ENCODE measurements around the gene NKAIN1.

Gene NKAIN1

DNA sequence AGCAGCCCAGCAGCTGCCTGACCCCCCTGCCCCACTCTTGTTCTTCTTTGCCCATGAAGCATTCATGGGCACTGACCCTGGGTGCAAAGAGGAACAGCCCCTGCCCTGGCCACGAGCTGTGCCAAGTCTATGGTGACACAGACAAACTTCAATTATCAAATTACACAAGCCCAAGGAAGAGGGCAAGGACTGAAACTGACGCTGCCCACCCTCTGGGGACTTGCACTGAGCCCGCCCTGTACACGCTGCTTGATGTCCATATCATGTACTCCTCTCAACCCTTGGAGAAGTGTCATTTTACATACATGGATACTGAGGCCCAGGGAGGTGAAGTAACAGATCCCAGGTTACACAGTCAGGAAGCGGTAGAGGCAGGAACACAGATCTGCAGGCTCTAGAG is 32.1 kb downstream of the NKAIN1 start:
- no peaks in the 10 kb centered on the region for H3K9me3 ChIP-seq
- no peak overlapping the region for H3K4me3 ChIP-seq (ENCODE audit: low read depth, low read length)
- H3K4me1 ChIP-seq: no peaks in the 10 kb centered on the region
- no peaks in the 10 kb centered on the region for H3K36me3 ChIP-seq
- TF ChIP-seq, protein P1, sequence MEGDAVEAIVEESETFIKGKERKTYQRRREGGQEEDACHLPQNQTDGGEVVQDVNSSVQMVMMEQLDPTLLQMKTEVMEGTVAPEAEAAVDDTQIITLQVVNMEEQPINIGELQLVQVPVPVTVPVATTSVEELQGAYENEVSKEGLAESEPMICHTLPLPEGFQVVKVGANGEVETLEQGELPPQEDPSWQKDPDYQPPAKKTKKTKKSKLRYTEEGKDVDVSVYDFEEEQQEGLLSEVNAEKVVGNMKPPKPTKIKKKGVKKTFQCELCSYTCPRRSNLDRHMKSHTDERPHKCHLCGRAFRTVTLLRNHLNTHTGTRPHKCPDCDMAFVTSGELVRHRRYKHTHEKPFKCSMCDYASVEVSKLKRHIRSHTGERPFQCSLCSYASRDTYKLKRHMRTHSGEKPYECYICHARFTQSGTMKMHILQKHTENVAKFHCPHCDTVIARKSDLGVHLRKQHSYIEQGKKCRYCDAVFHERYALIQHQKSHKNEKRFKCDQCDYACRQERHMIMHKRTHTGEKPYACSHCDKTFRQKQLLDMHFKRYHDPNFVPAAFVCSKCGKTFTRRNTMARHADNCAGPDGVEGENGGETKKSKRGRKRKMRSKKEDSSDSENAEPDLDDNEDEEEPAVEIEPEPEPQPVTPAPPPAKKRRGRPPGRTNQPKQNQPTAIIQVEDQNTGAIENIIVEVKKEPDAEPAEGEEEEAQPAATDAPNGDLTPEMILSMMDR (IDR thresholded peaks at IDR 0.05; ENCODE audit: low read depth, low read length): no peak
- no peak for DNase-seq
- no peaks in the 10 kb centered on the region for H3K27me3 ChIP-seq

DNA sequence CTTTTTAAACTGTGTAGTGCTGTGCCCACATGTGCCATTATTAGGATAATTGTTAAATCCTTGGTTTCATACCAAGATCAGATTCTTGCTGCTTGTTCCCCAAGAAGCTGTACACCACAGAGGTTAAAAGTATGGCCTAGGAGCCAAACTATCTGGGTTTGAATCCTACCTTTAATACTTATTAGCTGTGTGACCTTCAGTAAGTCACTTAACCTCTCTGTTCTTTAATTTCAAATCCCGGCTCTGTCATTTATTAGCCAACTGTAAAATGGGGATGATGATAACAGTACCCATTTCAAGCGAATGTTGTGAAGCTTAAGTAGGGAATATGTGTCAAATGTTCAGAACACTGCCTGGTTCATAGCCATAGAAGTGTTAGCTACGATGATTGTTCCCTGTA is 32.6 kb downstream of the NKAIN1 start:
- no peaks in the 10 kb centered on the region for H3K27me3 ChIP-seq
- H3K36me3 ChIP-seq: no peaks in the 10 kb centered on the region
- no peaks in the 10 kb centered on the region for H3K9me3 ChIP-seq
- TF ChIP-seq, protein P1 (IDR thresholded peaks at IDR 0.05; ENCODE audit: low read depth, low read length): no peak
- DNase-seq: no peak
- no peak overlapping the region for H3K4me3 ChIP-seq (ENCODE audit: low read depth, low read length)
- H3K4me1 ChIP-seq: no peaks in the 10 kb centered on the region

DNA sequence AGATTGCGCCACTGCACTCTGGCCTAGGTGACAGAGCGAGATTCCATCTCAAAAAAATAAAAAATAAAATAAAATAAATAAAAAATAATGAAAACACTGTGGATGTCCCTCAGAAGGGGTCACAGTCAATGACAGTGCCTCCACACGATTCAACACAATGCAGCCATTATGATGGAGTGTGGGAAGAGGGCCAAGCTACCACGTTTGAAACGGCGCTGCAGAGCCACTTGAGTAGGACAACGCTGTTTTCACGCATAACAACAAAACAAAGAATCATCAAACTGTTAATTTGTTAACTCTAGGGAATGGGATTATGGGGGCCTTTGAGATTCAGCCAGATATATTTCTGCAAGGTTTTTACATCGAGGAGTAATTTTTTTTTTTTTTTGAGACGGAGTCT is 36.5 kb downstream of the NKAIN1 start:
- TF ChIP-seq, protein P1 (IDR thresholded peaks at IDR 0.05; ENCODE audit: low read depth, low read length): no peak
- H3K9me3 ChIP-seq: no peaks in the 10 kb centered on the region
- H3K36me3 ChIP-seq: no peaks in the 10 kb centered on the region
- no peaks in the 10 kb centered on the region for H3K27me3 ChIP-seq
- H3K4me1 ChIP-seq: no peaks in the 10 kb centered on the region
- DNase-seq: no peak
- no peak overlapping the region for H3K4me3 ChIP-seq (ENCODE audit: low read depth, low read length)

DNA sequence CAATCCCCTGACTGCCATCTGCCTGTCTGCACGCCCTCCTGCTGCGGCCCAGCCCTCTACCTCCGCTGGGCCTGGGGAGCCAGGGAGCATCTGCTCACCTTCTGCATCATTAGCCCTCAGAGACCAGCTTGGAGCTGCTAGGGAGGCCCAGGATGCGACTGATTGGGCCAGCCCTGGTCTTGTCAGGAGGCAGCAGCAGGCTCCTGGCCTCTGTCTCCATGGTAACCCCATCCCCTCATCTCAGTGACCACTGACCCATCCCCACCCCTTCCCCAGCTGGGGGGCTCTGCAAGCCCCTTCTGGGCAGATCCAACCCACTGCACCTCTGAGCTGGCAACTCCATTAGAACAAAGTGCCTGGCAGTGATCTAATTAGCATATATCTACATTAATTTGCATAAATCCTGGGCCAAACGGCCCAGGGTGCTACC is 37.7 kb downstream of the NKAIN1 start:
- Histone ChIP-seq H3K27me3 (no peaks in the 10 kb centered on the region), H3K4me1 (no peaks in the 10 kb centered on the region), H3K4me3 (ENCODE audit: low read depth, low read length) (no peak overlapping the region), H3K36me3 (no peaks in the 10 kb centered on the region), H3K9me3 (no peaks in the 10 kb centered on the region)
- TF ChIP-seq, protein P1 (IDR thresholded peaks at IDR 0.05; ENCODE audit: low read depth, low read length): no peak
- DNase-seq: no peak

DNA sequence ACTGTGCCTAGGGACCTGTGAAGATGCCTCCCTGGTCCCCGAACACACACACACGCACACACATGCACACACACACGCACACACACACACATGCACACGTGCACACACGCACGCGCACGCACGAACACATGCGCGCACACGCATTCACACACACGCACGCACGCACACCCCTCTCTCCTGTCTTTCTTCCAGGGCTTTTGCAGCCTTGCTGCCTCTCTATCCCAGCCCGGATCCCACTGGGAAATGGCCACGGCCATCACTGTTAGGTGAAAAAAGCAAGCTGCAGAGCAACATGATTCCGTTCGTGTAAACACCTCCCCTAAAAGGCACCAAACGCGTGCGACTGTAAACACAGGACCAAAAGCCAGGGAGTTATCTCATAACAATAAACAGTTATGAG is 39.7 kb downstream of the NKAIN1 start:
- Histone ChIP-seq H3K4me1 (no peaks in the 10 kb centered on the region), H3K4me3 (ENCODE audit: low read depth, low read length) (no peak overlapping the region), H3K36me3 (no peaks in the 10 kb centered on the region), H3K27me3 (no peaks in the 10 kb centered on the region), H3K9me3 (no peaks in the 10 kb centered on the region)
- TF ChIP-seq, protein P1 (IDR thresholded peaks at IDR 0.05; ENCODE audit: low read depth, low read length): no peak
- no peak for DNase-seq

DNA sequence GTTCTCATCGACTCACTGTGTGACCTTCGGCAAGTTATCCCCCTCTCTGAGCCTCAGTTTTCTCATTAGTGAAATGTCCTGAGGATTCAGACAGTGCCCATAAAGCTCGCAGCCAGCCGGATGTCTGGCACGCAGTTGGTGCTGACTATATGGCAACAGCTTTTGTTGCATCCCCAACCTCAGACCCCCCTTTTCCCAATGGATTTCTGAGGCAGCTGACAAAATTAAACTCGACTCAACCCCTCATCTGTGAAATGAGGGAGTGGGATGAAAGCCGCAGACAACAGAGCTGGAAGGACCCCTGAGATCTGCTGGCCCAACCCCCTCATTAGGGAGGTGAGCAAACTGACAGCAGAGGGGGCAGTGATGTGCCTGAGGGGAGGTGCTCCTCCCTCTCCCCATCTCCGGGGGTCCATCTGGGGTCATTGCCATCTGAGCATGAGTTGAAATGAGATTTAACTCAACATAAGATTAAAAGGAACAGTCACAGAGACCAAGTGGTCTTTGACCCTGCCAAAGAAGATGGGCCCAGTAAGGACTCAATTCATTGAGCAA is 40.4 kb downstream of the NKAIN1 start:
- Histone ChIP-seq H3K4me3 (ENCODE audit: low read depth, low read length) (no peak overlapping the region), H3K36me3 (no peaks in the 10 kb centered on the region), H3K27me3 (no peaks in the 10 kb centered on the region), H3K9me3 (no peaks in the 10 kb centered on the region), H3K4me1 (no peaks in the 10 kb centered on the region)
- DNase-seq: no peak
- TF ChIP-seq, protein P1 (IDR thresholded peaks at IDR 0.05; ENCODE audit: low read depth, low read length): no peak
